ENCODE measurements around the gene GPR37L1.

DNA sequence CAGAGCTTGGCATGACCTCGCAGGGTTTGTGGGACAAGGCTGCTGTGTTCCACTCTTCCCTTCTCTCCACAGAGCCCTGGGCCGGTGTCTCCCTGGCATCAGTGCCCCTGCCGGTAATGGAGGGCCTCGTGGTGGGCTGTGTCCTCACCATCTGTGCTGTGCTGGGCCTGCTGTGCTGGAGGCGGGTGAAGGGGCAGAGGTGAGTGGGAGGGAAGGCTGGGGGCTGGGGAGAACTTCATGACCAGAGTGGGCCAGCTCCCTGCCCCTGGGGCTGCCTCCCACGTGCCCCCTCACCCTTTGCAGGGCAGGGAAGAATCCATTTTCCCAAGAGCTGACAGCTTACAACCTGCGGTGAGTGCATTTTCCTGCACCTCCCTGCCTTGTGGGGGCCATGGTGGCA, 58.9 kb downstream of the GPR37L1 start:
- TF ChIP-seq, protein P1, sequence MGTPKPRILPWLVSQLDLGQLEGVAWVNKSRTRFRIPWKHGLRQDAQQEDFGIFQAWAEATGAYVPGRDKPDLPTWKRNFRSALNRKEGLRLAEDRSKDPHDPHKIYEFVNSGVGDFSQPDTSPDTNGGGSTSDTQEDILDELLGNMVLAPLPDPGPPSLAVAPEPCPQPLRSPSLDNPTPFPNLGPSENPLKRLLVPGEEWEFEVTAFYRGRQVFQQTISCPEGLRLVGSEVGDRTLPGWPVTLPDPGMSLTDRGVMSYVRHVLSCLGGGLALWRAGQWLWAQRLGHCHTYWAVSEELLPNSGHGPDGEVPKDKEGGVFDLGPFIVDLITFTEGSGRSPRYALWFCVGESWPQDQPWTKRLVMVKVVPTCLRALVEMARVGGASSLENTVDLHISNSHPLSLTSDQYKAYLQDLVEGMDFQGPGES (IDR thresholded peaks at IDR 0.05): no peak
- TF ChIP-seq, protein P2, sequence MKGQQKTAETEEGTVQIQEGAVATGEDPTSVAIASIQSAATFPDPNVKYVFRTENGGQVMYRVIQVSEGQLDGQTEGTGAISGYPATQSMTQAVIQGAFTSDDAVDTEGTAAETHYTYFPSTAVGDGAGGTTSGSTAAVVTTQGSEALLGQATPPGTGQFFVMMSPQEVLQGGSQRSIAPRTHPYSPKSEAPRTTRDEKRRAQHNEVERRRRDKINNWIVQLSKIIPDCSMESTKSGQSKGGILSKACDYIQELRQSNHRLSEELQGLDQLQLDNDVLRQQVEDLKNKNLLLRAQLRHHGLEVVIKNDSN (IDR thresholded peaks at IDR 0.05; ENCODE audit: borderline replicate concordance, extremely low read length, insufficient read depth, low read depth, low read length): no peak
- TF ChIP-seq CEBPZ (IDR thresholded peaks at IDR 0.05; ENCODE audit: low read depth, low read length) (no peak), ZNF274 (IDR thresholded peaks at IDR 0.05; ENCODE audit: insufficient read depth, insufficient read length) (no peak), POLR2A (IDR thresholded peaks at IDR 0.05; ENCODE audit: low read depth, low read length) (no peak), RAD21 (IDR thresholded peaks at IDR 0.05; ENCODE audit: insufficient read depth, low read depth, low read length) (no peak), ELK1 (IDR thresholded peaks at IDR 0.05; ENCODE audit: low read depth, low read length) (no peak), ZNF24 (IDR thresholded peaks at IDR 0.05) (no peak)
- TF ChIP-seq, protein P3, sequence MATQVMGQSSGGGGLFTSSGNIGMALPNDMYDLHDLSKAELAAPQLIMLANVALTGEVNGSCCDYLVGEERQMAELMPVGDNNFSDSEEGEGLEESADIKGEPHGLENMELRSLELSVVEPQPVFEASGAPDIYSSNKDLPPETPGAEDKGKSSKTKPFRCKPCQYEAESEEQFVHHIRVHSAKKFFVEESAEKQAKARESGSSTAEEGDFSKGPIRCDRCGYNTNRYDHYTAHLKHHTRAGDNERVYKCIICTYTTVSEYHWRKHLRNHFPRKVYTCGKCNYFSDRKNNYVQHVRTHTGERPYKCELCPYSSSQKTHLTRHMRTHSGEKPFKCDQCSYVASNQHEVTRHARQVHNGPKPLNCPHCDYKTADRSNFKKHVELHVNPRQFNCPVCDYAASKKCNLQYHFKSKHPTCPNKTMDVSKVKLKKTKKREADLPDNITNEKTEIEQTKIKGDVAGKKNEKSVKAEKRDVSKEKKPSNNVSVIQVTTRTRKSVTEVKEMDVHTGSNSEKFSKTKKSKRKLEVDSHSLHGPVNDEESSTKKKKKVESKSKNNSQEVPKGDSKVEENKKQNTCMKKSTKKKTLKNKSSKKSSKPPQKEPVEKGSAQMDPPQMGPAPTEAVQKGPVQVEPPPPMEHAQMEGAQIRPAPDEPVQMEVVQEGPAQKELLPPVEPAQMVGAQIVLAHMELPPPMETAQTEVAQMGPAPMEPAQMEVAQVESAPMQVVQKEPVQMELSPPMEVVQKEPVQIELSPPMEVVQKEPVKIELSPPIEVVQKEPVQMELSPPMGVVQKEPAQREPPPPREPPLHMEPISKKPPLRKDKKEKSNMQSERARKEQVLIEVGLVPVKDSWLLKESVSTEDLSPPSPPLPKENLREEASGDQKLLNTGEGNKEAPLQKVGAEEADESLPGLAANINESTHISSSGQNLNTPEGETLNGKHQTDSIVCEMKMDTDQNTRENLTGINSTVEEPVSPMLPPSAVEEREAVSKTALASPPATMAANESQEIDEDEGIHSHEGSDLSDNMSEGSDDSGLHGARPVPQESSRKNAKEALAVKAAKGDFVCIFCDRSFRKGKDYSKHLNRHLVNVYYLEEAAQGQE (IDR thresholded peaks at IDR 0.05; ENCODE audit: low read depth, low read length): no peak
